ENCODE measurements around the gene MOGAT3. TPM values are rescaled to one million over a fixed set of nuclear protein-coding genes. Genes with fewer than 3 reads are reported as not detected.

MOGAT3 gene, protein sequence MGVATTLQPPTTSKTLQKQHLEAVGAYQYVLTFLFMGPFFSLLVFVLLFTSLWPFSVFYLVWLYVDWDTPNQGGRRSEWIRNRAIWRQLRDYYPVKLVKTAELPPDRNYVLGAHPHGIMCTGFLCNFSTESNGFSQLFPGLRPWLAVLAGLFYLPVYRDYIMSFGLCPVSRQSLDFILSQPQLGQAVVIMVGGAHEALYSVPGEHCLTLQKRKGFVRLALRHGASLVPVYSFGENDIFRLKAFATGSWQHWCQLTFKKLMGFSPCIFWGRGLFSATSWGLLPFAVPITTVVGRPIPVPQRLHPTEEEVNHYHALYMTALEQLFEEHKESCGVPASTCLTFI
- 0.21 TPM in 1 of 2 replicates, not detected in the other for total RNA-seq (2014; rRNA removed; shearing (Covaris generic))
- polyA plus RNA-seq (2015; cell fraction: cytosol; rRNA removed) = not detected in 2 replicates
- not detected in 2 replicates for polyA plus RNA-seq (2015; cell fraction: nucleus; rRNA removed)

DNA sequence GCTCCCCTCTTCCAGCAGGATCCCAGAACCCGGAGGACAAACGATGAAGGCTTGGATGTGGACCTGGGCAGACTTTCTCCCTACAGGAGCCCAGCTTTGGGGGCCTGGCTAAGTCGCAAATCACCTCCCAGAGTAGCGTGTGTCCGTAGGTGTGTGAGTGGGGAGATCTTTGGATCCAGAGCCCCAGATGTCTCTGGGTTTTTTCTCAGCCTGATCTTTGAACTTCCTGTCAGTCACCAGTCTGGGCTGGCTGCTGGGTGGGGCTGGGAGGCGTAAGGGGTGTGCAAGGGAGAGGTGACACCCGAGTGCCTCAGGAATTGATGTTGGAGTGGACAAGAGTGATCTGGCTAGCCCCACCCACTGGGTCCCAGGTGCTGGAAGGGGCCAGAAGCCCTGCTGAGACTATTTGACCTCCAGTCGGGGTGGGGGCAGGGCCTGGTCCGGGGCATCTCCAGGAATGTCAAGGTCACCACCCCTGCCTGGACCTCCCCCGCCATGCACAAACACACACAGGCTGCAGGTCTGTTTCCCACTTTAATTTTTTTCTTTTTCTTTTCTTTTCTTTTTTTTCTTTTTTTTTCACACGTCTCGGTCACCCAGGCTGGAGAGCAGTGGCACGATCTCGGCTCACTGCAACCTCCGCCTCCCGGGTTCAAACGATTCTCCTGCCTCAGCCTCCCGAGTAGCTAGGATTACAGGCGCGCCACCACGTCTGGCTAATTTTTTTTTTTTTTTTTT is at the start of gene MOGAT3:
Gene MOGAT3 (minus strand): TSS at position 175 of the 738 bp plus-strand sequence. CDS start 182 bp downstream, outside the sequence.
- DNase-seq (ENCODE audit: low read depth) = no peak

DNA sequence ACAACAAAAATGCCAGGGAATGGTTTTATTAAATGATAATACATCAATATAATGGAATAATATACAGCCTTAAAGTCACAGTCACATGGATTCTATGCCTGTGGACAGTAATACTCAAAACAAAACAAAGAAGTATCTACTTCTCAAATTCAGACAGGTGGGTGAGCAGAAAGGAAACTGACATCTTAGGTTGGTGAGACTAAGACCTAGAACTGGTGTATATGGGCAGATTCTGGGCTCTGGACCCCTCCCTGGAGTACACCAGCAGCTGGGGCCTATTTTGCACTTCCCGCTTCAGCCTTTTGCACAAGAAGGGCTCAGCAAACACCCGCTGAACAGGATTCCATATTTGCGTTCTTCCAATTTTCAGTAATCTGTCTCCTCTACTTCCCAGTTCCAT is 49.5 kb upstream of the MOGAT3 start:
- no peak for DNase-seq (ENCODE audit: low read depth)

DNA sequence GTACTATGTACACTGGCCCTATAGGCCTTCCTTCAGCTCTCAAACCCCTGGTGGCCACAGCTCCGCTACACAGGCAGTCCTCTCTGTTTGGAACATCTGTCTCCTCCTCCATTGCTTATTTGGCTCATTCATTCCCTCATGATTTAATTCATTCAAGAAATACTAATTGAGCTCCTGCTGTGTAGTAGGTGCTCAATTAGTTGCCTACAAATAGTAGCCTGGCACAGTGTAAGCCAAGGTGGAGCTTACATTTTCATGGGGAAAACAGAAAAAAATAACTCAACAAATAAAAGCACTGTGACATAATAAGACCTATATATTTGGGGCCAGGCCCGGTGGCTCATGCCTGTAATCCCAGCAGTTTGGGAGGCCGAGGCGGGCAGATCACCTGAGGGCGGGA is 47.4 kb upstream of the MOGAT3 start:
- no peak for DNase-seq (ENCODE audit: low read depth)

GRCh38 chr7:101245147-101245668 is 44.4 kb upstream of the MOGAT3 start:
- DNase-seq (ENCODE audit: low read depth) = no peak

DNA sequence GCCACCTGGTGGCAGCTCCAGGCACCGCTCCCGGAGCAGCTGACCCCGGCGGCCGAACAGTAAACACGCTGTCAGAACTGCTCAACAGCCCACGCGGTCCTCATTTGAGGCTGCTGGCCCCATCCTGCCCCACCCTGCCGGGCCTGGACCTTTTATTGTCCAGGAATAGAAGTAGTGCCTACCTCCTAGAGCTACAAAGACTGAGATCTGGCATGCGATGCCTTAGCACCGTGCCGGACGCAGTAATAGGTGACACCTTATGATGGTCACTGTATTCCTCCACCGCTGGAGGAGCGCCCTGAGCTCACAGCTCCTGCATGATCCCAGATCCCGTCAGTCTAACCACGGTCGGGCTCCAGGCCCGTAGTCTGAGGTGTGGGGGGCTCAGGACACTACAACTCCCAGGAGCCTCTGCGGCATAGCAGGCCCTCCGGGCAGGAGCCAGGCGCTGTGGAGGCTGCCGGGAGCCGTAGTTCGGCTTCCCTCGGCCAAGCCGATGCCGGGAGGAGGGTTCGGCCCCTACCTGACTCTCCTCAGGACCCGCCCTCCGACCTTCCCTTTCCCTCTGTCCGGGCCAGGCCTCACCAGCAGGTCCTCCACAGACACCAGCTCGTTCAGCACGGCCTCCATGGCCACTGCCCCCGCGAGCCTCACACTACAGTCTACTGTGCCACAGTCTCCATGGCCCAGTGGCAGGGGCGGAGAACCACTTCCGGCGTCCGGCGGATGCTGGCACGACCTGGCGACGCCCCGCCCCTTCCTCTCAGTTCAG is 43.7 kb upstream of the MOGAT3 start, which contains the start of gene FIS1:
Gene FIS1 (minus strand): TSS at position 707 of the 772 bp plus-strand sequence. CDS start 77 bp downstream, at position 630.
- DNase-seq (ENCODE audit: low read depth) = peak; percentile 89

- DNase-seq (ENCODE audit: low read depth) = no peak
Measured at GRCh38 chr7:101243646-101244374, 43.0 kb upstream of the MOGAT3 start.

- no peak for DNase-seq (ENCODE audit: low read depth)
Measured at GRCh38 chr7:101241443-101242349, 40.9 kb upstream of the MOGAT3 start.

DNA sequence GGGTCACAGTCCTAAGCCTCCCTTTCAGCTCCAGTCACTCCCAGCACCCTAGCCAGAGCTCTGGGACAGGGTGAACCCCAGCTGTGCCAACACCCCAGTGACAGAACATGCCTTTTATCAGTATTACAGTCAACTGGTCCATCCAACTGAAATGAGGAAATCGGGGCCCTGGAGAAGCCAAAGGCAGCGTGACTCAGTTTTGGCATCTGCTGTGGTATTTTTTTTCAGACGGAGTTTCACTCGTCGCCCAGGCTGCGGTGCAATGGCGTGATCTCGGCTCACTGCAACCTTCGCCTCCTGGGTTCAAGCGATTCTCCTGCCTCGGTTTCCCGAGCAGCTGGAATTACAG is 40.2 kb upstream of the MOGAT3 start:
- DNase-seq (ENCODE audit: low read depth) = no peak

DNA sequence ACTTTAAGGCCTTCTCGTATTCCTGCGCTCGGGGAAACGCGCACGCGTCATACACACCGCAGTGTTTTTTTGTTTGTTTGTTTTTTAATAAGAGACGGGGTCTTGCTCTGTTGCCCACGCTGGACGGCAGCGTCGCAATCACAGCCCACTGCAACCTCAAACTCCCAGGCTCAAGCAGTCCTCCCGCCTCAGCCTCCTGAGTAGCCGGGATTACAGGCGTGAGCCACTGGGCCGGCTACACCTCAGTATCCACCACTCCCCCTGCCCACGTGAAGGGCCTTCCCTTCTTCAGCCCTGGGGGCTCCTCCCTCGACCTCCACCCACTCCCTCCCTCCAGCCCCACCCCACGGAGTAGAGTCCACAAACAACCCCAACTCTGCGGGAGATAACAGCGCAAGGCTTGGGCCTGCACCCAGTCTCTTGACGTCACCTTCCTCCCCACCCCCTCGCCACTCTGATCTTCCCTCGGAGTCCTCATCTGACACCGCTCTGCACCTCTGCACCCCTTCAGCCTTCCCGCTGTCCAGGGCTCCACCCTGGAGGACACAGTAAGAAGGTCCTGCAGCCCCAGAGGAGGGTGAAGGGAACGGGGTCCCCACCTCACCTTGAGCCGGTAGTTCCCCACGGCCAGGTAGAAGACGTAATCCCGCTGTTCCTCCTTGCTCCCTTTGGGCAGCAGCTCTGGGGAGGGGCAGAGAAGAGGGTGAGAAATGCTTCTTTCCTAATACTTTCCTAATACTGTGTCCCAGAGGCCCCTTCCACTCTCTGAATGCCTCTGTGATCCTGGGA is 39.6 kb upstream of the MOGAT3 start:
- DNase-seq (ENCODE audit: low read depth) = no peak

- DNase-seq (ENCODE audit: low read depth) = no peak
Measured at GRCh38 chr7:101239951-101240220, 39.0 kb upstream of the MOGAT3 start.

GRCh38 chr7:101239191-101239950 is 38.5 kb upstream of the MOGAT3 start:
- DNase-seq (ENCODE audit: low read depth) = no peak

- DNase-seq (ENCODE audit: low read depth) = no peak
Measured at GRCh38 chr7:101238226-101239182, 37.7 kb upstream of the MOGAT3 start.

GRCh38 chr7:101237206-101238067 is 36.6 kb upstream of the MOGAT3 start, which contains the start of gene CLDN15:
Gene CLDN15, minus strand, starts transcription at chr7:101237802. Its CDS starts 221 bp downstream, at chr7:101237581.
- no peak for DNase-seq (ENCODE audit: low read depth)

- no peak for DNase-seq (ENCODE audit: low read depth)
Measured at GRCh38 chr7:101236292-101236835, 35.5 kb upstream of the MOGAT3 start.

GRCh38 chr7:101235522-101235921 is 34.7 kb upstream of the MOGAT3 start:
- no peak for DNase-seq (ENCODE audit: low read depth)

GRCh38 chr7:101235050-101235449 is 34.2 kb upstream of the MOGAT3 start:
- no peak for DNase-seq (ENCODE audit: low read depth)
